IMR-90 (cell line): ENCODE data around the gene SPIN1. TPM values are rescaled to one million over a fixed set of nuclear protein-coding genes. Genes with fewer than 3 reads are reported as not detected.

ENCODE experiments used
- ATAC-seq: fragments of 200-7000 bp; cut with Tn5 transposase; 2 replicates; pipeline ENCODE4 v1.9.1; 2020; ENCODE audit warnings: low read depth, mild to moderate bottlenecking, moderate library complexity
- BruUV-seq: library from RNA; stranded (reverse); fragments of 400-500 nt; replicated peaks from 2 replicates; lab custom pipeline; 2021; lab: Mats Ljungman, UMichigan
- CTCF ChIA-PET: fragments of 300-600 bp; formaldehyde crosslinking; extraction: SDS; loops from one replicate; lab custom pipeline; 2021; ENCODE audit warnings: antibody characterized with exemption; lab: Yijun Ruan, JAX
- POLR2A ChIA-PET: fragments of 300-600 bp; sonication (Branson Sonifier 250); formaldehyde crosslinking; loops from one replicate; lab custom pipeline; 2022; ENCODE audit warnings: antibody characterized with exemption; ENCODE audit not compliant: unreplicated experiment; lab: Charles Lee
- DNase-seq: peaks from one replicate; pipeline ENCODE4 v3.0.0; 2013
- H2AFZ ChIP-seq: replicated peaks from 2 replicates; pipeline ENCODE3; 2013; ENCODE audit warnings: low read length, mild to moderate bottlenecking; ENCODE audit not compliant: poor library complexity
- H2AK5ac ChIP-seq: 2 replicates; pipeline ENCODE4 v1.6.1; 2013; ENCODE audit warnings: low read depth, low read length, inconsistent platforms
- H2AK9ac ChIP-seq: replicated peaks from 2 replicates; pipeline ENCODE3; 2013; ENCODE audit warnings: mild to moderate bottlenecking, low read depth, low read length, moderate library complexity; ENCODE audit not compliant: poor library complexity
- H2BK120ac ChIP-seq: 2 replicates; pipeline ENCODE4 v1.6.1; 2013; ENCODE audit warnings: low read depth, low read length, inconsistent platforms
- H2BK15ac ChIP-seq: 3 replicates; pipeline ENCODE4 v1.6.1; 2013; ENCODE audit warnings: low read depth, low read length, inconsistent platforms
- H2BK20ac ChIP-seq: 2 replicates; pipeline ENCODE4 v1.6.1; 2013; ENCODE audit warnings: low read depth, mild to moderate bottlenecking, inconsistent platforms, low read length, moderate library complexity
- H2BK5ac ChIP-seq: 2 replicates; pipeline ENCODE4 v1.6.1; 2013; ENCODE audit warnings: mild to moderate bottlenecking, low read depth, low read length, inconsistent platforms; ENCODE audit not compliant: poor library complexity, severe bottlenecking
- H3K14ac ChIP-seq: replicated peaks from 2 replicates; pipeline ENCODE4 v1.6.1; 2013; ENCODE audit warnings: low read depth, low read length, inconsistent platforms
- H3K18ac ChIP-seq: 2 replicates; pipeline ENCODE4 v1.6.1; 2013; ENCODE audit warnings: low read depth, low read length, control low read depth
- H3K23ac ChIP-seq: 2 replicates; pipeline ENCODE4 v1.6.1; 2013; ENCODE audit warnings: low read depth, low read length, inconsistent platforms
- H3K27ac ChIP-seq: 2 replicates; pipeline ENCODE4 v1.5.1; 2013; ENCODE audit warnings: mild to moderate bottlenecking, control low read depth, low read length; ENCODE audit not compliant: insufficient read depth
- H3K27me3 ChIP-seq: 2 replicates; pipeline ENCODE4 v1.6.1; 2013; ENCODE audit warnings: low read length; ENCODE audit not compliant: control insufficient read depth, insufficient read depth
- H3K36me3 ChIP-seq: 2 replicates; pipeline ENCODE4 v1.6.1; 2013; ENCODE audit warnings: low read length, mixed read lengths; ENCODE audit not compliant: control insufficient read depth, insufficient read depth
- H3K4ac ChIP-seq: 2 replicates; pipeline ENCODE4 v1.6.1; 2013; ENCODE audit warnings: low read depth, low read length, inconsistent platforms
- H3K4me1 ChIP-seq: 2 replicates; pipeline ENCODE4 v1.6.1; 2013; ENCODE audit warnings: low read length, mixed read lengths; ENCODE audit not compliant: control insufficient read depth, insufficient read depth
- H3K4me2 ChIP-seq: 2 replicates; pipeline ENCODE4 v1.6.1; 2013; ENCODE audit warnings: low read depth, mild to moderate bottlenecking, control low read depth, low read length, moderate library complexity
- H3K4me3 ChIP-seq: 2 replicates; pipeline ENCODE4 v1.5.1; 2013; ENCODE audit warnings: low read depth, mild to moderate bottlenecking, control low read depth, low read length, moderate library complexity; ENCODE audit not compliant: insufficient read depth
- H3K56ac ChIP-seq: 2 replicates; pipeline ENCODE4 v1.6.1; 2013; ENCODE audit warnings: low read length, inconsistent platforms; ENCODE audit not compliant: insufficient read depth; ENCODE audit errors: extremely low read depth
- H3K79me1 ChIP-seq, 2 experiments: 2 replicates each; pipeline ENCODE4 v1.6.1; 2013; ENCODE audit warnings: low read length in 2 of 2, inconsistent platforms in 1 of 2, low read depth in 1 of 2
- H3K9ac ChIP-seq: 2 replicates; pipeline ENCODE4 v1.6.1; 2013; ENCODE audit warnings: low read depth, low read length, control low read depth
- H3K9me1 ChIP-seq: 2 replicates; pipeline ENCODE4 v1.6.1; 2013; ENCODE audit warnings: low read length, inconsistent platforms; ENCODE audit not compliant: insufficient read depth
- H3K9me3 ChIP-seq: 2 replicates; pipeline ENCODE4 v1.6.1; 2013; ENCODE audit warnings: low read length; ENCODE audit not compliant: control insufficient read depth, insufficient read depth
- H4K20me1 ChIP-seq: 2 replicates; pipeline ENCODE4 v1.6.1; 2013; ENCODE audit warnings: low read length, inconsistent platforms; ENCODE audit not compliant: insufficient read depth
- H4K5ac ChIP-seq: 2 replicates; pipeline ENCODE4 v1.6.1; 2013; ENCODE audit warnings: mild to moderate bottlenecking, low read depth, low read length, control low read depth
- H4K8ac ChIP-seq, 2 experiments: 2 replicates each; pipeline ENCODE4 v1.6.1; 2013; ENCODE audit warnings: low read depth in 2 of 2, low read length in 2 of 2, control low read depth in 1 of 2, inconsistent platforms in 1 of 2
- H4K91ac ChIP-seq: 2 replicates; pipeline ENCODE4 v1.6.1; 2013; ENCODE audit warnings: low read depth, low read length, inconsistent platforms; ENCODE audit not compliant: insufficient read depth
- CHD1 ChIP-seq: IDR thresholded peaks from 2 replicates; pipeline ENCODE4 v1.6.1; 2012; ENCODE audit warnings: low read depth, low read length, improper control_type of control experiment
- MAZ ChIP-seq: IDR thresholded peaks from 2 replicates; pipeline ENCODE4 v1.6.1; 2012; ENCODE audit warnings: low read depth, mild to moderate bottlenecking, low read length, improper control_type of control experiment, moderate library complexity, borderline replicate concordance
- RFX5 ChIP-seq: IDR thresholded peaks from 2 replicates; pipeline ENCODE4 v1.8.0; 2012; ENCODE audit warnings: low read depth, mild to moderate bottlenecking, low read length, moderate library complexity
- WGBS, 2 experiments: methylation state at CpG; one replicate each; pipeline versions ENCODE4 v1.1.5 to v1.1.7; 2013; ENCODE audit warnings: missing lambda C conversion rate in 2 of 2; ENCODE audit not compliant: insufficient read length in 1 of 2; ENCODE audit errors: extremely low coverage in 2 of 2; 5-methylcytosine and 5-hydroxymethylcytosine counted together
- dilution Hi-C: fragments of 300-500 bp; cut with HindIII; formaldehyde crosslinking; loops from one replicate; pipeline ENCODE4 v1.14.3; 2018; ENCODE audit warnings: low sequenced_read_pairs; ENCODE audit not compliant: unreplicated experiment
- in situ Hi-C: fragments of 300-500 bp; cut with MboI; formaldehyde crosslinking; loops from 3 replicates; pipeline ENCODE4 v1.14.3; 2019; ENCODE audit warnings: low sequenced_read_pairs, inconsistent platforms, mixed read lengths
- intact Hi-C: fragments of 100-400 bp; cut with micrococcal nuclease; formaldehyde crosslinking; loops from 2 replicates; pipeline ENCODE4 v1.10.0; 2022
- polyA plus RNA-seq, 3 experiments: library from polyadenylated mRNA; depleted of rRNA; stranded (reverse); fragments of >200 nt; gene quantifications; 2 replicates each; pipeline ENCODE4 v1.2.3, GENCODE V29; 2012; ENCODE audit warnings: low replicate concordance in 1 of 3
- total RNA-seq: library from RNA; depleted of rRNA; stranded (reverse); fragments of >200 nt; gene quantifications from 2 replicates; pipeline ENCODE4 v1.2.3, GENCODE V29; 2012

SPIN1 gene
- total and polyA plus RNA-seq, 2 of the 4 experiments (the other 2 are of a cell fraction) = 63.3 to 141 TPM

DNA sequence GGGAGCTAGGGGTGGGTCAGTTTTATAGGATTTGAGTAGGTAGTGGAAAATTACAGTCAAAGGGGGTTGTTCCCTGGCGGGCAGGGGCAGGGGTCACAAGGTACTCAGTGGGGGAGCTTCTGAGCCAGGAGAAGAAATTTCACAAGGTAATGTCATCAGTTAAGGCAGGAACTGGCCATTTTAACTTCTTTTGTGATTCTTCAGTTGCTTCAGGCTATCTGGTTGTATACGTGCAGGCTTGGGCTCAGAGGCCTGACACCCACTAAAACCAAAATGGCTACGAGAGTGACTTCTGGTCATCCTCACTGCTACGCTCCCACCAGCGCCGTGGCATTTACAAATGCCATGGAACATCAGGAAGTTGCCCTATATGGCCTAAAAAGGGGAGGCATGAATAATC lies 126.0 kb downstream of the SPIN1 start:
- ATAC-seq = no peak
- intact Hi-C loops (no loop called here), in situ Hi-C loops (no loop called here), dilution Hi-C loops (no loop called here)
- no peaks in the 10 kb centered on the region for H3K27me3 ChIP-seq
- no peak for TF ChIP-seq RFX5
- TF ChIP-seq CHD1 = no peak
- TF ChIP-seq MAZ = no peak
- no TSS peak for BruUV-seq
- no peak overlapping the region for H3K9ac ChIP-seq
- H3K9me1 ChIP-seq = no peaks in the 10 kb centered on the region
- H3K27ac ChIP-seq = no peak overlapping the region
- H2BK15ac ChIP-seq = no peak overlapping the region
- H2BK5ac ChIP-seq = no peak overlapping the region
- H3K56ac ChIP-seq = no peak overlapping the region
- H4K8ac ChIP-seq = no peak overlapping the region
- H3K9me3 ChIP-seq = no peaks in the 10 kb centered on the region
- H4K91ac ChIP-seq = no peak overlapping the region
- no peaks in the 10 kb centered on the region for H3K36me3 ChIP-seq
- H2AFZ ChIP-seq = no peak overlapping the region
- CTCF ChIA-PET = no interaction called here
- H2BK20ac ChIP-seq = no peak overlapping the region
- peaks cover 2% of the 10 kb centered on the region for H3K4me1 ChIP-seq
- H3K4me2 ChIP-seq = no peak overlapping the region
- no peak overlapping the region for H3K4ac ChIP-seq
- POLR2A ChIA-PET = no interaction called here
- DNase-seq = no peak
- no peaks in the 10 kb centered on the region for H3K79me1 ChIP-seq
- H2AK5ac ChIP-seq = no peak overlapping the region
- no peaks in the 10 kb centered on the region for H4K20me1 ChIP-seq
- H2AK9ac ChIP-seq = no peak overlapping the region
- H3K14ac ChIP-seq = no peak overlapping the region
- H4K5ac ChIP-seq = no peak overlapping the region
- H2BK120ac ChIP-seq = no peak overlapping the region
- no peak overlapping the region for H3K18ac ChIP-seq
- H3K23ac ChIP-seq = no peak overlapping the region
- no CpG with 5 or more reads among the region's 6 CpGs for WGBS, 2 experiments
- H3K4me3 ChIP-seq = no peak overlapping the region
